Mammary epithelial cell (primary cell): ENCODE data around the gene LRRC47.

Experiments
- EZH2 ChIP-seq: IDR thresholded peaks from 2 replicates; pipeline ENCODE4 v1.6.1; 2012; ENCODE audit warnings: low read length, inconsistent platforms, borderline replicate concordance
- TF ChIP-seq, protein P1 (sequence below), 2 donors: IDR thresholded peaks in 1 of 2; conservative IDR thresholded peaks in 1 of 2; 2 replicates each; pipeline ENCODE4 v1.5.1; 2011 to 2012; ENCODE audit warnings: inconsistent platforms in 2 of 2, low read length in 2 of 2, mild to moderate bottlenecking in 2 of 2, control low read depth in 1 of 2, low read depth in 1 of 2; ENCODE audit not compliant: insufficient read depth in 1 of 2; ENCODE audit errors: extremely low read depth in 1 of 2

- TF ChIP-seq, protein P1, sequence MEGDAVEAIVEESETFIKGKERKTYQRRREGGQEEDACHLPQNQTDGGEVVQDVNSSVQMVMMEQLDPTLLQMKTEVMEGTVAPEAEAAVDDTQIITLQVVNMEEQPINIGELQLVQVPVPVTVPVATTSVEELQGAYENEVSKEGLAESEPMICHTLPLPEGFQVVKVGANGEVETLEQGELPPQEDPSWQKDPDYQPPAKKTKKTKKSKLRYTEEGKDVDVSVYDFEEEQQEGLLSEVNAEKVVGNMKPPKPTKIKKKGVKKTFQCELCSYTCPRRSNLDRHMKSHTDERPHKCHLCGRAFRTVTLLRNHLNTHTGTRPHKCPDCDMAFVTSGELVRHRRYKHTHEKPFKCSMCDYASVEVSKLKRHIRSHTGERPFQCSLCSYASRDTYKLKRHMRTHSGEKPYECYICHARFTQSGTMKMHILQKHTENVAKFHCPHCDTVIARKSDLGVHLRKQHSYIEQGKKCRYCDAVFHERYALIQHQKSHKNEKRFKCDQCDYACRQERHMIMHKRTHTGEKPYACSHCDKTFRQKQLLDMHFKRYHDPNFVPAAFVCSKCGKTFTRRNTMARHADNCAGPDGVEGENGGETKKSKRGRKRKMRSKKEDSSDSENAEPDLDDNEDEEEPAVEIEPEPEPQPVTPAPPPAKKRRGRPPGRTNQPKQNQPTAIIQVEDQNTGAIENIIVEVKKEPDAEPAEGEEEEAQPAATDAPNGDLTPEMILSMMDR (conservative IDR thresholded peaks at IDR 0.05 in 1 of 2, IDR thresholded peaks at IDR 0.05 in 1 of 2; ENCODE audit: extremely low read depth in 1 of 2, insufficient read depth in 1 of 2, low read depth in 1 of 2, low read length in 2 of 2): no peak
- no peak for TF ChIP-seq EZH2
These were observed 54.5 kb downstream of the LRRC47 start for GRCh38 chr1:3741566-3742438.
